Mesothelial cell of epicardium (in vitro differentiated cells): ENCODE results near the gene ANKRD45. TPM values are rescaled to one million over a fixed set of nuclear protein-coding genes. Genes with fewer than 3 reads are reported as not detected.
"Not testable (repeated sequence)": the region's sequence is repeated elsewhere in the genome, so short reads cannot be mapped to it uniquely, and the experiment has no call there.

ENCODE experiments used
- DNase-seq, 2 experiments: peaks; one replicate each; pipeline ENCODE4 v3.0.0; 2021; ENCODE audit warnings: low spot score in 2 of 2; ENCODE audit not compliant: unreplicated experiment in 2 of 2
- H3K27ac Mint-ChIP-seq: 2 replicates; pipeline ENCODE4 v1.8.0; 2021; ENCODE audit warnings: mixed read lengths
- H3K27me3 Mint-ChIP-seq: 2 replicates; pipeline ENCODE4 v1.8.0; 2021; ENCODE audit warnings: low read depth, mixed read lengths
- H3K36me3 Mint-ChIP-seq: 2 replicates; pipeline ENCODE4 v1.8.0; 2021; ENCODE audit warnings: mixed read lengths
- H3K4me1 Mint-ChIP-seq: 2 replicates; pipeline ENCODE4 v1.8.0; 2021; ENCODE audit warnings: mixed read lengths
- H3K4me3 Mint-ChIP-seq: 2 replicates; pipeline ENCODE4 v1.8.0; 2021; ENCODE audit warnings: mild to moderate bottlenecking, moderate library complexity, mixed read lengths
- H3K9me3 Mint-ChIP-seq: 2 replicates; pipeline ENCODE4 v1.8.0; 2021; ENCODE audit warnings: mixed read lengths
- CTCF ChIP-seq: fragments of 200-600 bp; sonication (generic); IDR thresholded peaks from one replicate; pipeline ENCODE4 v1.5.0; 2021; ENCODE audit warnings: antibody characterized with exemption; ENCODE audit not compliant: unreplicated experiment
- total RNA-seq: library from RNA; stranded (reverse); gene quantifications from 3 replicates; pipeline ENCODE4 v1.2.1, GENCODE V29; 2021

The ANKRD45 gene
- total RNA-seq, 1 donor from 2014 or later: 0.60 TPM

- no peaks in the 10 kb centered on the region for H3K27me3 Mint-ChIP-seq
- H3K36me3 Mint-ChIP-seq: no peaks in the 10 kb centered on the region
- H3K4me1 Mint-ChIP-seq: no peaks in the 10 kb centered on the region
- H3K9me3 Mint-ChIP-seq: peaks cover 23% of the 10 kb centered on the region
- TF ChIP-seq CTCF: no peak
- H3K4me3 Mint-ChIP-seq: no peak overlapping the region
- DNase-seq: no peak
- H3K27ac Mint-ChIP-seq: no peak overlapping the region
Observed at GRCh38 chr1:173638043-173639021, 31.3 kb downstream of the ANKRD45 start.

GRCh38 chr1:173637236-173638042 lies 32.2 kb downstream of the ANKRD45 start:
- H3K36me3 Mint-ChIP-seq, H3K27me3 Mint-ChIP-seq, DNase-seq, H3K4me3 Mint-ChIP-seq, H3K27ac Mint-ChIP-seq, H3K4me1 Mint-ChIP-seq: not testable (repeated sequence)
- H3K9me3 Mint-ChIP-seq: peaks cover 25% of the 10 kb centered on the region

GRCh38 chr1:173635116-173635515 lies 34.5 kb downstream of the ANKRD45 start, which contains the start of gene TEX50:
TSS of gene TEX50 (plus strand) at chr1:173635338. CDS start at chr1:173635522, 184 bp downstream.
- H3K4me1 Mint-ChIP-seq: no peaks in the 10 kb centered on the region
- no peak within 1 kb of the TSS for H3K27ac Mint-ChIP-seq
- TF ChIP-seq CTCF: no peak
- no peak for DNase-seq
- H3K4me3 Mint-ChIP-seq: no peak within 1 kb of the TSS
- no peaks in the 10 kb centered on the region for H3K27me3 Mint-ChIP-seq
- H3K36me3 Mint-ChIP-seq: no peaks in the 10 kb centered on the region
- peaks cover 43% of the 10 kb centered on the region for H3K9me3 Mint-ChIP-seq

- Mint-ChIP-seq H3K4me1 (no peaks in the 10 kb centered on the region), H3K4me3 (no peak overlapping the region), H3K36me3 (no peaks in the 10 kb centered on the region), H3K9me3 (peaks cover 30% of the 10 kb centered on the region), H3K27ac (no peak overlapping the region), H3K27me3 (no peaks in the 10 kb centered on the region)
- TF ChIP-seq CTCF: no peak
- DNase-seq: no peak
Observed at GRCh38 chr1:173628888-173629287, 40.8 kb downstream of the ANKRD45 start.

GRCh38 chr1:173627269-173627668 lies 42.4 kb downstream of the ANKRD45 start:
- no peaks in the 10 kb centered on the region for H3K4me1 Mint-ChIP-seq

More at GRCh38 chr1:173627269-173627668, 42.4 kb downstream of the ANKRD45 start:
- H3K27ac Mint-ChIP-seq: no peak overlapping the region
- TF ChIP-seq CTCF: no peak
- H3K36me3 Mint-ChIP-seq: no peaks in the 10 kb centered on the region
- no peak for DNase-seq
- no peaks in the 10 kb centered on the region for H3K27me3 Mint-ChIP-seq
- no peak overlapping the region for H3K4me3 Mint-ChIP-seq
- peaks cover 22% of the 10 kb centered on the region for H3K9me3 Mint-ChIP-seq
